GM04504 (cell line): ENCODE measurements around the gene MYRFL.
A peak's percentile ranks its signal among the peaks of the same experiment; 100 is the strongest.

Experiments
- DNase-seq: peaks from one replicate; pipeline ENCODE4 v3.0.0-alpha.2; 2012; ENCODE audit warnings: low read depth

The MYRFL gene

DNA sequence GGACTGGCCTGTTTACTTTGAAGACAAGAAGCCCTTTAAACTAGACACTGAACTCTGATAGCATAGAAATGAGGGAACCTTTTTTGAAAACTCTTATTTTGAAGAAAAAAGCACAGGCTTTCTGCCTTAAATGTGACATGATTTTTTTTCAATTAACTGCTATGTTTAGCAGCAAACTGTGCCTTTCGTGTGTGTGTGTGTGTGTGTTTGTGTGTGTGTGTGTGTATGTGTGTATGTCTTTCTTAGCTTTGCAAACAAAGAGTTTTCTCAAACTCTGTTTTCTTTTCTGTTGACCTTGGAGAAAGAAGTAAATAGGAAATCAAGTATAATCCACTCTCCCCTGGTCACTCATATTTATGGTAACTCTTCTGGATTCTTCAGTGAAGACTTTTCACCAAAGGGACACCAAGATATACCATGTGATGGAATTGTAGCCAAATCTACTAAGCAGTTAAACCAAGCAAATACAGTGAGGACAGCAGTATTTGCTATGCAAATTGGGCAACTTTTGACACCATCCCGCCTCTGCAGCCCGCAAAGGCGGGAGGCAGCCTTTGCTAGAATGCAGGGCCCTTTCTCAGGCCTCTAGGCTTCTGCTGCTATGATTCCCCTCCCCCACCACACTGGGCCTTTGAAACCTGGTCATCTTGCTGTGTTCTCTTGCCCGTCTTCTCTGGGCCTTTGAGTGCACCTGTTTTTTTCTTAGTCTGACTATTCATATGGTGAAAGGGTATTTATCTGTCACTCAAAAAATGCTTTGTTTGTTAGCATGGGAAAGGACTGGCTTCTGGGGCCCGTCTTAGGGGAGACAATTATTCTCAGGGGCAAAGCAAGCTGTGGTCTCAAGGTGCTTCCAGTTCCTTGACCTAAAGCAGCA is 107.9 kb downstream of the MYRFL start:
- DNase-seq, result no peak

GRCh38 chr12:69934011-69934410 is 109.0 kb downstream of the MYRFL start:
- DNase-seq, result no peak

DNA sequence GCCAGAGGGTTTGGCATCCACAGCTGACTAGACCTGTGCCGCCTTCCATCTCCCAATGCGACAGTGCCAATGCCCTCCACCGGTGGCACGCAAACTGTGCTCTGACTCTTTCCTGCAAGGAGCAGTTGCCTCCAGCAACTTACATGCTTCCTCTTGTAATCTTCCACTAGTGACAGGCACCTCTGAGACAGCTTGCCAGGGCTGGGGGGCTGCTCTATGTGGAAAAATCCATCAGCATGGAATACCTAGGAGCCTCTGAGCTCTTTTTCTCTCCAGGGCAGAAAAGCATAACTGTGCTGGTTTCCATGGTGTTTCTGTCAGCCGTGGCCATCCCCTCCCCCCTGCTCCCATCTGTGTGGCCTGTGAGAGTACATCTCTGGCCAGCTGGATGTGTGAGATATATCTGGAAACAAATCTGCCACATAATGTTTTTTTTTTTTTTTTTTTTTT is 110.6 kb downstream of the MYRFL start:
- DNase-seq, result no peak

DNA sequence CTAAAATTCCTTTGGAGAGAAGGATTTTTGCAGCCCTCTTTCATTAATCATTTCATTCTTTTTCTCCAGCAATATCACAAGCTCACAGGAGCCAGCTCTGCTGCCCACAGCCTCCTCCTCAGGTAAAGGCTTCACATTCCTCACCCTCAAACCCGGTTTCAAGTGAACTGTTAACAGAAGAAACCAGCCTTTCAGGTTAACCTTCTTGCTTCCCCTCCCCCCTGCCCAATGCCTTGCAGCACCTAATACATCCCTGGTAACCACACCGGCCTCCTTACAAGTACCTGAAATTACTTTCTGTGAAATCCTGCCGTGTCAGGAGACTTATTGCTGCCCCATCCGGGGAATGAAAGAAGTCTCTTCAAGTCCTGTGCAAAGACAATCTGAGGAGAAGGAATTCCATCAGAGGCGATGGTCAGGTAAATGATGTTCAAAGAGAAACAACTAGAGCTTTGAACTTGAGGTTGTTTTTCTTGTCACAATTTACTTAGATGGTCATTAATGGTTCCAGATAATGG is 111.2 kb downstream of the MYRFL start:
- DNase-seq, result no peak

DNA sequence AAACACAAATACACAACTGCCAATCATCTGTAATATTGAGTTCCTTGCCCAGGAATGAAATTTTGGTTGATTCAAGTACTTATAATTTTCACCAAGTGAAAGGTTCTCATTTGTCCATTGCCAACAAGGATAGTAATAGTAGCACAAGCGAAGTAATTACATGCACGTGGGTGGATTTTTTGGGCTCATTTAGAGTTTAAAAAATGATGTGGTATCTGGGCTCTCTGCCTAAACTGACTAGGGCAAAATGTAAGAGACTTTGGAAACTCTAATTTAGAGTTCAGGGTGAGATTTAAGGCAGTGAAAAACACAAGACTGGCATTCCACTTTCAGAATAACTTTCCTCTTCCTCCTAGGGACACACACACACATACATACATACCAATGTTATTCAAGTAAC is 111.7 kb downstream of the MYRFL start:
- DNase-seq, result no peak

DNA sequence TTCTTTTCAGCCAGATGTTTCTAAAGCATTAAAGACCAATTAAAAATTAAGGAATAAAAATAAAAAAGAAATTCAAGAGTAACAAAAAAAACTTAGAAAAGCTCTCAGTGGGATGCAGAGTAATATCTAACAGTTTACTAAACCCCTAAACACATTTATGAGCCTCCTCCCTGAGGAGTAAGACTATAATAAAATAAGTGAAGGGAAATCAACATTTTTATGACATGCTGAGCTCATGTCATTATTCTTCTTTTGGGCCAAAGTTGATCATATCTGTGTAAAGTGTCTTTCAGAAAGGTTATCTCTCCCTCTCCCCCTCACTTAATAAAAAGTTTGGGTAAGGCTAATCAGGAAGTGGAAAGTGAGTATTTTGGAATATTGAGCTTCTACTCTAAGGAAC is 122.1 kb downstream of the MYRFL start:
- no peak for DNase-seq

- no peak for DNase-seq
Observed at GRCh38 chr12:69947897-69948296, 122.9 kb downstream of the MYRFL start.

- no peak for DNase-seq
Observed at GRCh38 chr12:69948851-69949250, 123.8 kb downstream of the MYRFL start.

GRCh38 chr12:69949311-69950002 is 124.4 kb downstream of the MYRFL start:
- no peak for DNase-seq

DNA sequence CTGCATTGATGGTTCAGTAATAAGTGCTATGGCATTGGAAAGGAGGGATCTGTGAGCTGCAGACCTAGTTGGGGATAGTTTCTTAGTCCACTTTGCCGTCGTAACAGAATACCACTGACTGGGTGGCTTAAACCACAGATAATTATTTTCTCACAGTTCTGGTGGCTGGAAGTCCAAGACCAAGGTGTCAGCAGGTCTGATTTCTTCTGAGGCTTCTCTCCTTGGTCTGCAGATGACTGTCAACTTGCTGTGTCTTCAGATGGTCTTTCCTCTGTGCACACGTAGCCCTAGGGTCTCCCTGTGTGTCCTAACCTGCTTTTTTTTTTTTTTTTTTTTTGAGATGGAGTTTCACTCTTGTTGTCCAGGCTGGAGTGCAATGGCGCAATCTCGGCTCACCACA is 126.1 kb downstream of the MYRFL start:
- no peak for DNase-seq

DNA sequence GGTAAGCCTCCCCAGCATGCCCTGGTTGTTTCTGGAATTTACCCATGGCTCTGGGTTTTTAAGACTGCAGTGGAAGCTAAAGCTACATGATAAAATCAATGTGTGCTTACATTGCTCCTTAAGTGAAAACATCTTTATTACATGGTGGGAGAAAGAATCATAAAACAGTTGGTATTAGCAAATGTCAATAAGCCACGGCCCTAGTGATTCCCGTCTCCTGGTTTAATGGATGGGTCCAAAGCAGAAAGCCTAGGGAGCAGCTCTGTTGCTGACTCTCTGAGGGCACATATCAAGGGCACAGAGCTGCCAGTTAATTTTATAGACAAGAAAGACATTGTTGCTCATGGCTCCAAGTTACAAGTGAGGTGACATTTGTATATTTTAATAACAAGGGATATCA is 127.9 kb downstream of the MYRFL start:
- no peak for DNase-seq

DNA sequence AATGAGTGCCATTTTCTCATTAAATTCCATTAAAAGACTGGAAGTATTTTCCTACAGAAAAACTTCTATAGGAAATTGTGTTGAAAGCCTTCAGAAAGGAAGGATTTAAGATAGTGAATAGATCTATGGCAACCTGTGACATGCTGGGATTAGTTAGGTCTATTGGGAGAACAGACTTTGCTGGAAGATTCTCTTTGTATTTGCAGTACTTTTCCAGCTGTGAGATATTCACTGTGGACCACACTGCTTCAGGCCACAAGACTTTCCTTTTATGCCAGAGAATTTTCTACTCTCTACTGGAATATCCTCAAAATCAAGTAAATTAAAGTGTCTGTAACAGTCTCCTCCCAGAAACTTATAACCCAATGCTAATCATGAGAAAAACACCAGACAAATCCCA is 136.2 kb downstream of the MYRFL start:
- DNase-seq, result no peak

DNA sequence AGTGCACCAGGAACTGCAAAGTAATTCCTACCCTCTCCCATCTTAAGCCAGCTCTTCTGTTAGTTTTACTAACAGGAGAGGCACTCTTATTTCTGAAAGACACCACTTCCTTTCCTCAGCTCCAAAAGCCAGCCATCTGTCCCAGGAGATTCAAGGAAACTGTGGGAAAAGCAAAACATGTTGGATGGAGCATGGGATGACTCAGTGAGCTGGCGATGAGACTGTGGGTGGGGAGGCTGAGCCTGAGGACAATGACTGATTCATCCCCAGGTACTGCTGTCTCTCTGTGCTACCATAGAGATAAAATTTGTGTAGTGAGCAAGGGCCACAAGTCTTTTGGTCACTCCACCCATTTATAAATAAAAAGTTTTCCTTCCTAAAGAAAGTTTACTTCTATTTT is 141.4 kb downstream of the MYRFL start:
- DNase-seq, result peak; percentile 58

GRCh38 chr12:69966839-69967238 is 141.8 kb downstream of the MYRFL start:
- no peak for DNase-seq

DNA sequence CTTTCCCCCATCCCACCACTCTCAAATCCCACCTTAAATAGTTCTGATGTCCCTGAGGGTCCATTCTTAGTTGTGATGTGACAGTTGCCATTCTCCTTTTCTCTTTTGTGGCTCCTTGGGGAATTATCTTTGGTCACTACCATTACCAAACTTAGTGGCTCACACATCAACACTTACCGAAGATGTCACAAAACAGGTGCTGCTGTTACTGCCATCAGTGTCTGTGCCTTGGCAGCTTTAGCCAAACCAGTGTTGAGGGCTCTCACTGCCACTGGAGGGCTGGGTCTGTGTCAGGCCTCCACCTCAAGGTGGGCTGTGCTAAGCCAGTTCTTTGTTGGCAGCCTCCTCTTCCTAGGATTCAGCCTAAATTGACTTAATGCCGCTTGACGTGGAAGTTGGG is 144.0 kb downstream of the MYRFL start:
- no peak for DNase-seq

- DNase-seq, result no peak
Observed at GRCh38 chr12:69972136-69972535, 147.1 kb downstream of the MYRFL start.

GRCh38 chr12:69978020-69978419 is 153.0 kb downstream of the MYRFL start:
- no peak for DNase-seq

DNA sequence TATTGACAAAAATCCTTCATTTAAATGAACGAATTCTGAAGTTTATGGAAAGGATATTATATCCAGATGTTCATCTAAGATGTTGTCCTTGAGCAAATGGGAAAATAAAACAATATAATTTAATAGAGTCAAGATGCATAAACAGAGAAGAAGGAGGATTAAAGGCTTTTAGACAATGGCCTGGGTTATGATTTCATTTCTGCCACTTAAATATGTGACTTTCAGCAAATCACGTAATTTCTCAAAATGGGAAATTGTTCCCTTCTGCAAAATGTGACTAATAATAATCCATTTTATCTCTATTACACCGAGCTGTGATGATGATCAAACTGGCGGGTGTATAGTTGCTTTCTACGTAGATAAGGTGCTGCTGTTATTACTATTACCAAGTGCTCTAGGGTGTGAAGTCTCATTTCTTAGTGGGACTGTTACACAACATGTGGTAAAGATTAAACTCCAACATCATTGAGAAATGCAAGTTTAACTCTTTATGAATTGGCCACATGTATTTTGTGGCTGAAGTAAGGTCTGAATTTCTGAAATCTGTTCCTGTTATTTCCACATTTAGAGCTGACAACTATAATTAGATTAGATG is 157.0 kb downstream of the MYRFL start:
- DNase-seq, result no peak

- DNase-seq, result peak; percentile 22
Observed at GRCh38 chr12:69984241-69984640, 159.2 kb downstream of the MYRFL start.

- no peak for DNase-seq
Observed at GRCh38 chr12:69985656-69986055, 160.6 kb downstream of the MYRFL start.

DNA sequence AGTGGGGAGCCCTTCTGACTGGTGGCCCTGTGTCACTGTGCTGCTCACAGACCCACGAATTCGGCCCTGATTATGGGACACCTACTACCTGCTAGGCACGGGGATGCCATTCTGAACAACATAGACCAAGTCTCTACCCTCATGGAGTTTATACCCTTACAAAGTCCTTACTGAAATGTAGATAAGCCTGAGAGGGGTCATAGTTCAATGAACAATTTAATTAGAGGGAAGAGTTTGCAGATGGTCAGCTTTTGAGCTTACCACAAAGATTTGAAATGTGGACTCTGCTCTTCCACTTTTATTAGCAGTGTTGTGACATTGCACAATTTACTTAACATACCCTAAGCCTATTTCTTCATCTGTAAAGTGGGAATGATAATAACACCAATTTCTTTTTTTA is 161.1 kb downstream of the MYRFL start:
- no peak for DNase-seq

DNA sequence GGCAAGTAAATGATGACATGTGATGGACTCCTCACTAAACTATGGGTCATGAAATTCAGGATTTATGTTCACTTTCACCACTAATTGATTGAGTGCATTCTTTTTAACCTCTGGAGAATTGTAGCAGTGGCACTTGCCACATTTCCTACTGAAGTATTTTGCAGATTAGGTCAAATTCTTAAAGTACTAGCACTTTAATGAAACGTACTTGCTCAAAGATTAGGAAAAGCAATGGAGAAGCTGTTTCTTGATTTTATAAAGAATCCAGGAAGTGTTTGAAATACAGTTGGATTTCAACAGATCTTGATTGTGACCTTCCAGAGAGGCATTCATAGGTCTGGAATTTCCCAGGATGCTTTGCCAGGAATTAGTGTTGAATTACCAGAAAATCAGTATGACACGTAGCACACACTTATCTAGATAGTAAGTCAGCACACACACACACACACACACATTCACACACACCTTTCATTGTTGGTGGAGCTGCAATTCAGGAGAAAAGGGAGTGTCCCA is 162.6 kb downstream of the MYRFL start:
- DNase-seq, result peak; percentile 74
